Raji (cell line): ENCODE data around the gene PFKFB4.

Source experiments
- POLR2A ChIP-seq: IDR thresholded peaks from 2 replicates; pipeline ENCODE4 v1.6.1; 2011; ENCODE audit warnings: low read depth, low read length, control low read depth; ENCODE audit not compliant: insufficient read depth

Gene PFKFB4

GRCh38 chr3:48553886-48554845 is 2.4 kb downstream of the PFKFB4 start:
- no peak for TF ChIP-seq POLR2A

GRCh38 chr3:48553361-48553760 is 3.2 kb downstream of the PFKFB4 start:
- no peak for TF ChIP-seq POLR2A

DNA sequence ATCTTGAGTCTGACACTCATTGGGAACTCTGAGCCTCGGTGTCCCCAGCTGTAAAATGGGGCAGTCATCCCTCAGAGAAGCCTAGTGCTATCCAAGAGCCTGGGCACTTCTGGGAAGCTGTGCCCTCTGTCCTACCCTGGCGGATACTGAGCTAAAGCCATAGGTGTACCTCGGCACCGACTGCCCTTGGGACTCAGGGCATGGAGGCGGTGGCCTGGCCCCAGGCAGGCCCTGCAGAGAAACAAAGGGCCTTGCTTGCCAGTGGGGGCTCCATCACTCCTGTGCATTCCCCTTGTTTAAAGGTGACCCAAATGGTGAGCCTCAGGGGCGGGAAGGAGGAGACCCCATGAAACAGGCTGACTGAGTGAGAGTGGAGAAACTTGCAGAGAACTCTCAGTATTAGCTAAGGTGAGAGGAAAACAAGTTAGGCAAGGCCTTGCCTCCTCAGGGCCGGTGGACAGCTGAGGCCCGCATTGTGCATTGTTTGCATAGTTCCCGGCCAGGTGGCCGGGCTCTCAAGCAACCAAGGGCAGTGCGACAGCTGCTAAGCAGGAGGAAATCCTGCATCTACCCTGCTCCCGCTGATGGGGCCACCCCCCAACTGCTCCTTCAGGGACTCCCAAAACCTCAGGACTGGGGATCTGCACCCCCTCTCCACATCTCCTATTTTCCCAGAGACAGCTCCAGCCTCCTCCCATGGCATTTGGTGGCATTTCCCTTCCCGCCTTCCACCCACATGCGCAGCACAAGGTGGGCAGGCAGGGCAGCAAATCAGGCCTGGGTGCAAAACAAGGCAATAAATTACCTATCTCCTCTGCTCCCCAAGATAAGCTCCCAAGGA is 4.3 kb downstream of the PFKFB4 start:
- no peak for TF ChIP-seq POLR2A

DNA sequence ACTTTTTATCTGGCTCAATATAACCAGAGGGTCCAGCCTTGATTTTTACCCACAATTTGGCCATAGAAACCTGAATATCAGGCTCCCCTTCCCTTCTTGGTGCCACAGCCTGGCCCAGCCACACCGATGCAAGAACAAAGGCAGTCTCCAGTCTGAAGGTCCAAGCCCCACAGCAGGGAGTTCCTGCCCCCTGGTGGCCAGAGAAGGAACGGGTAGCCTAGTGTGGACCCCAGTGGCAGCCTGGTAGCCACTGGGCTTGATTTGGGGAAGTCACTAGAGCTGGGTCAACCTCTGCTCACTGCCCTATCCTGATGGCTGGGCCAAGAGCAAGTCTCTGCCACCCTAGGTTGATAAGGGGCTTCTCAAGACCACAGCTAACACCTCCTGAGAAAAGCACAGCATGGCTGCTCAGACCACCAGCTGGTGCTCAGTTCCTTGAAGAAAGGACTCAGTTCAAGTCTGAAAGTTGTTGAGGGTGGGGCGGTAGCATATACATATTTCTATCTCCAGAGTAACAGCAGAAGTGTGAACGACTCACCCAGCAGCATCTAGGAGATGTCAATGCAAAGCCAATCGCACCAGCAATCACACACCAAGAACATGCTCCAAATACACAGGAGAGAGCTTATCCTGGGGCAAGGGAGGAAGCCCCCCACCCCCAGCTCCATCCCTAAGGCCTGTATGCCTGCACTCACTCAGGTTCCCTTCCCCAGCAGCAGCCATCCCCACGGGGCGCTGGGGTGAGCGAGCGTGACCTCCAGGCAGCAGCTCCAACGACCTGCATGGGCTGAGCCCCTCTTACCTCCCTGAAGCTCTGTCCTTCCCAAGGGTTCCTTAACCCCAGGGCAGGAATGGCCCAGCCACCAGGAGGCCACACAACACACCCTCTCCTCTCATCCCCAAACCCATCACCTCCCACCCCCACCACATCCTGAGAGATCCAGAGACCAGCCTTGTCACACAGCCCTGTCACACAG is 7.6 kb downstream of the PFKFB4 start:
- 0 out of 2 replicates have a peak, but pooled peaks have one; percentile 21 for TF ChIP-seq POLR2A

GRCh38 chr3:48548126-48548525 is 8.5 kb downstream of the PFKFB4 start:
- no peak for TF ChIP-seq POLR2A

DNA sequence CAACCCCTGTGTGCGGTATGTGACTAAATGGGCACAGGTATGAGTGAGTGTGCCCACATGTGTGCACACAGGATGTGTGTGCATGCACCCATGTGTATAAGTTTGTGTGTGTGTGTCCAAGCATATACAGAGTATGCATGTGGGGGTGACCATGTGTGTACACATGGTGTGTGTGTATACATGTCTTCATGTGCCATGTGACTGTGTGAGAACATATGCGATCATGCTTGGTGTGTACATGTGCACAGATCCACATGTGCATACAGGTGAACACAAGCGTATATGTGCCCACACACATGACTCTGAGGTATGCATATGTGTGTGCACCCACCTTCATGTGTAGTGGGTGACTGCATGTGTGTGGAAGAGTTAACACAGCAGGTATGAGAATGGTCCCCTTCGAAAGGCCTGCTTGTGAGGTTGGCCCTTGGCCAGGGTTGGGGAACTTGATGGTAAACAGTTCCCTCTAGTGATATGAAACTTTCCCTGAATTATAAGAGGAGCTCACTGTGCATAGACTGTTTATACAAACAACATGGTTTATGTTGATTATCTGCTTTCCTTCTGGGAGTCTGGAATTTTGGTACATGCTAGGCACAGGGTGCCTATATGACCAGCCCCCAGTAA is 10.3 kb downstream of the PFKFB4 start:
- no peak for TF ChIP-seq POLR2A

DNA sequence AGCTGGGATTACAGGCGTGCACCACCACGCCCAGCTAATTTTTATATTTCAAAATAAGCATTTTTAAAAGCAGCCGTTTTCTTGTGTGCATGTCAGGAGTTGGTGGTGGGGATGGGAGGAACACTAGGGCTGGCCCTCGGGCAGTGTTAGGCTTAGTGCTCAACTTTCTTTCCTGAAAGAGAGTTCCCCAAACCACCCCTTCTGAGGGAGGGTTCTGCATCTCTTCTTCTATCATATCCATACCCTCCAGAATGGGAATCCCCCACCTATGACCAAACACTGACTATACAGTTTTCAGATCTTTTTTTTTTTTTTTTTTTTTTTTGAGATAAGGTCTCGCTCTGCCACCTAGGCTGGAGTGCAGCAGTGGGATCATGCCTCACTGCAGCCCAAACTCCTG is 12.5 kb downstream of the PFKFB4 start:
- TF ChIP-seq POLR2A: no peak

- TF ChIP-seq POLR2A: no peak
Observed at GRCh38 chr3:48543271-48543866, 13.2 kb downstream of the PFKFB4 start.

GRCh38 chr3:48538451-48538850 is 18.2 kb downstream of the PFKFB4 start:
- no peak for TF ChIP-seq POLR2A

GRCh38 chr3:48536785-48537184 is 19.8 kb downstream of the PFKFB4 start:
- no peak for TF ChIP-seq POLR2A

GRCh38 chr3:48536116-48536515 is 20.5 kb downstream of the PFKFB4 start:
- no peak for TF ChIP-seq POLR2A

GRCh38 chr3:48535578-48535977 is 21.0 kb downstream of the PFKFB4 start:
- TF ChIP-seq POLR2A: no peak

DNA sequence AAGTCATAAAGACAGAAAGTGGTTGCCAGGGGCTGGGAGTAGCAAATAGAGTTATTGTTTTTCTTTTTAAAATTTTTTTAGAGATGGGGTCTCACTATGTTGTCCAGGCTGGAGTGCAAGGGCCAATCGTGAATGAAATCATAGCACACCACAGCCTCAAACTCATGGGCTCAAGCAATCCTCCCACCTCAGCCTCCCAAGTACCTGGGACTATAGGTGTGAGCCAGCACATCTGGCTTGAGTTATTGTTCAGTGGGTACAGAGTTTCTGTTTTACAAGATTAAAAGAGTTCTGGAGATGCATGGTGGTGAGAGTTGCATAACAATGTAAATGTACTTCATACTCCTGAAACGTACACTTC is 23.6 kb downstream of the PFKFB4 start:
- TF ChIP-seq POLR2A: no peak
